ENCODE results near the gene ZFYVE28.

ZFYVE28 gene

GRCh38 chr4:2337131-2337723 is 81.2 kb downstream of the ZFYVE28 start:
- no peak for DNase-seq (ENCODE audit: low spot score)
- no peak overlapping the region for H3K4me3 ChIP-seq
- H3K27ac ChIP-seq = no peak overlapping the region
- no peak for TF ChIP-seq CTCF (IDR thresholded peaks at IDR 0.05)

GRCh38 chr4:2336659-2337058 is 81.8 kb downstream of the ZFYVE28 start:
- Histone ChIP-seq H3K27ac (no peak overlapping the region), H3K4me3 (no peak overlapping the region)
- no peak for TF ChIP-seq CTCF (IDR thresholded peaks at IDR 0.05)
- no peak for DNase-seq (ENCODE audit: low spot score)

- no peak overlapping the region for H3K27ac ChIP-seq
- DNase-seq (ENCODE audit: low spot score) = no peak
- no peak for TF ChIP-seq CTCF (IDR thresholded peaks at IDR 0.05)
- H3K4me3 ChIP-seq = no peak overlapping the region
These were observed 82.7 kb downstream of the ZFYVE28 start for GRCh38 chr4:2335729-2336101.

GRCh38 chr4:2334826-2335728 is 83.4 kb downstream of the ZFYVE28 start:
- no peak for TF ChIP-seq CTCF (IDR thresholded peaks at IDR 0.05)
- Histone ChIP-seq H3K27ac (no peak overlapping the region), H3K4me3 (no peak overlapping the region)
- no peak for DNase-seq (ENCODE audit: low spot score)

GRCh38 chr4:2333916-2334644 is 84.4 kb downstream of the ZFYVE28 start:
- H3K27ac ChIP-seq = no peak overlapping the region

GRCh38 chr4:2333356-2333841 is 85.0 kb downstream of the ZFYVE28 start:
- TF ChIP-seq CTCF (IDR thresholded peaks at IDR 0.05) = no peak
- Histone ChIP-seq H3K27ac (no peak overlapping the region), H3K4me3 (no peak overlapping the region)
- no peak for DNase-seq (ENCODE audit: low spot score)

More at GRCh38 chr4:2333916-2334644, 84.4 kb downstream of the ZFYVE28 start:
- no peak overlapping the region for H3K4me3 ChIP-seq
- no peak for DNase-seq (ENCODE audit: low spot score)
- no peak for TF ChIP-seq CTCF (IDR thresholded peaks at IDR 0.05)

Measured in coronary artery (tissue), 2 donors.